ENCODE measurements around the gene BANF2.

DNA sequence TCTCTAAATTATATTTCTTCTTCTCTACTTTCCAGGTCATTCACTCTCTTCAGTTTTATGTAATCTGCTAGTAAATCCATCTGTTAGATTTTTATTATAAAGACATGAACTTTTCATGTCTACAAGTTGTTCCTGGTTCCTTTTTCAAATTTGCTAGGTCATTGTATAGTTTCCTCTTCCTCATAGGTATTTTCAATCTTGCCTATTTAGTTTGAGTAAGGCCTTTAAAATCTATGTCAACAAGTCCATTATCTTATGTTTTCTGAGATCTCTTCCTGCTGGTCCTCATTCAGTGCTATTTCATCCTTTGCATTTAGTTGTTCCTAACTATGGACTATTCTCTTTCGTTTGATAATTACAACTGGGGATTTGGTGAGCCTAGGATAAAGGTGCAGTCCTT, 28.8 kb upstream of the BANF2 start:
- TF ChIP-seq POLR2A (IDR thresholded peaks at IDR 0.05) = no peak
- TF ChIP-seq, protein P1, sequence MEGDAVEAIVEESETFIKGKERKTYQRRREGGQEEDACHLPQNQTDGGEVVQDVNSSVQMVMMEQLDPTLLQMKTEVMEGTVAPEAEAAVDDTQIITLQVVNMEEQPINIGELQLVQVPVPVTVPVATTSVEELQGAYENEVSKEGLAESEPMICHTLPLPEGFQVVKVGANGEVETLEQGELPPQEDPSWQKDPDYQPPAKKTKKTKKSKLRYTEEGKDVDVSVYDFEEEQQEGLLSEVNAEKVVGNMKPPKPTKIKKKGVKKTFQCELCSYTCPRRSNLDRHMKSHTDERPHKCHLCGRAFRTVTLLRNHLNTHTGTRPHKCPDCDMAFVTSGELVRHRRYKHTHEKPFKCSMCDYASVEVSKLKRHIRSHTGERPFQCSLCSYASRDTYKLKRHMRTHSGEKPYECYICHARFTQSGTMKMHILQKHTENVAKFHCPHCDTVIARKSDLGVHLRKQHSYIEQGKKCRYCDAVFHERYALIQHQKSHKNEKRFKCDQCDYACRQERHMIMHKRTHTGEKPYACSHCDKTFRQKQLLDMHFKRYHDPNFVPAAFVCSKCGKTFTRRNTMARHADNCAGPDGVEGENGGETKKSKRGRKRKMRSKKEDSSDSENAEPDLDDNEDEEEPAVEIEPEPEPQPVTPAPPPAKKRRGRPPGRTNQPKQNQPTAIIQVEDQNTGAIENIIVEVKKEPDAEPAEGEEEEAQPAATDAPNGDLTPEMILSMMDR (IDR thresholded peaks at IDR 0.05) = no peak
- no peak for TF ChIP-seq POLR2AphosphoS5 (IDR thresholded peaks at IDR 0.05)
